ENCODE measurements around the gene PTH1R.
A peak's percentile ranks its signal among the peaks of the same experiment; 100 is the strongest.

The PTH1R gene

DNA sequence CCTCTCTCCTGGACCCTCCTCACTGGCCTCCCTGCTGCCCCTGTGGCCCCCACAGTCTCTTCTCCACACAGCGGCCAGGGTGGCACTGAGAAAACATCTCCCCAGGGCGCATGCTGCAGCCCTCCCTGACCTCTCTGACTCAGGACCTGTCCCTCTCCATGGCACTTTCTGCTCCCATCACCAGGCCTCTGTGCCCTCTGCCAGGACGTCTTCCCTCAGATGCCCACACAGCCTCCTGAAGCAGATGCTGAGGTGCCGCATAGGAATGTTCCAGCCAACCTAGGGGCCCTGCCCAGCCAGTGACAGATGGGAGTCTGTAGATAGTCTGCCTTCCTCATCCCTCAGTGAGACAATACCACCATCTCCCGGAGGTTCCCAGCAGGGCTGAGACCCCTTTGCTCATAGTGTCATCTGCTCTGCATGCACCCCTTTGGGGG, 22.9 kb upstream of the PTH1R start:
- TF ChIP-seq, protein P1, sequence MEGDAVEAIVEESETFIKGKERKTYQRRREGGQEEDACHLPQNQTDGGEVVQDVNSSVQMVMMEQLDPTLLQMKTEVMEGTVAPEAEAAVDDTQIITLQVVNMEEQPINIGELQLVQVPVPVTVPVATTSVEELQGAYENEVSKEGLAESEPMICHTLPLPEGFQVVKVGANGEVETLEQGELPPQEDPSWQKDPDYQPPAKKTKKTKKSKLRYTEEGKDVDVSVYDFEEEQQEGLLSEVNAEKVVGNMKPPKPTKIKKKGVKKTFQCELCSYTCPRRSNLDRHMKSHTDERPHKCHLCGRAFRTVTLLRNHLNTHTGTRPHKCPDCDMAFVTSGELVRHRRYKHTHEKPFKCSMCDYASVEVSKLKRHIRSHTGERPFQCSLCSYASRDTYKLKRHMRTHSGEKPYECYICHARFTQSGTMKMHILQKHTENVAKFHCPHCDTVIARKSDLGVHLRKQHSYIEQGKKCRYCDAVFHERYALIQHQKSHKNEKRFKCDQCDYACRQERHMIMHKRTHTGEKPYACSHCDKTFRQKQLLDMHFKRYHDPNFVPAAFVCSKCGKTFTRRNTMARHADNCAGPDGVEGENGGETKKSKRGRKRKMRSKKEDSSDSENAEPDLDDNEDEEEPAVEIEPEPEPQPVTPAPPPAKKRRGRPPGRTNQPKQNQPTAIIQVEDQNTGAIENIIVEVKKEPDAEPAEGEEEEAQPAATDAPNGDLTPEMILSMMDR (IDR thresholded peaks at IDR 0.05; ENCODE audit: low read depth, low read length, missing control alignments) = no peak
- no peak for DNase-seq (ENCODE audit: low read depth)
- H3K4me3 ChIP-seq (ENCODE audit: low read depth, low read length) = no peak overlapping the region

DNA sequence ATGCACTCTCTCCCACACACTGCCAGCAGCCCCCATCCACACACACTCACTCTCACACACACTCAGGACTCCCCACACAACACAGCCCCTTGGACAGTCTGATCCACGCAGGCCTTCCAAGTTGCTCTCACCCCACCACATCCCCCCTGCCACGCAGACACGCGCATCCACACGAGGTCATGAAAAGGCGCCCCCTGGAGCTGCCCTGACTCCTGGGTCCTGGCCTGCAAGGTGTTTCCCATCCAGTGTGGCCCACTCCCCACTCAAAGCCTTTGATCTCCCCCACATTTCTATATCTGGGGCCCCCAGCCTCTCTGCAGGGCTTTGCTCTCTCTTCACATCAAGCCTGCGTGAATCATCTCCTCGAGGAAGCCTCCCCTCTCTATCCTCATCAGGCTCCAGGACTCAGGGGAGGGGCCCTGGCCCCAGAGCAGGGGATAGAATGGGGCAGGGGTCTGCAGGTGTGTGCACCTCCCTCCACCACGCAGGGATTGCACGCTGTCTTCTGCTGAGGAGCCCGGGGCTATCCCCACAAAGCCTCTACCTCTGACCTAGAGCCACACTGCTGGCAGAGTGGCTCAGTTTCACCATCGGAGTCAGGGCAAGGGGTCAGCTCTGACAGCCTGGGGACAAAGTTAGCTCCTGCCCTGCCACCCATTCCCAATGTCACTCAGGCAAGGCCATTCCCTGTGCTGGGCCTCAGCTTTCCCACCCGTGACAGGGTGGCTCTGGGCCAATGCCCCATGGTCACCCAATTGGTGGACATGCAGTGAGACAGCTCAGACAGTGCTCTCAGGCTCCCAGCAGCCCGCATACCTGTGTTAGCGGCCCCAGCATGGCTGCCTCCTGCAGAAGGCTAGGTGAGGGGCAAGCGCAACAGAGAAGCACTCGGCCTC, 20.7 kb upstream of the PTH1R start:
- TF ChIP-seq, protein P1 (IDR thresholded peaks at IDR 0.05; ENCODE audit: low read depth, low read length, missing control alignments) = no peak
- no peak for DNase-seq (ENCODE audit: low read depth)
- H3K4me3 ChIP-seq (ENCODE audit: low read depth, low read length) = no peak overlapping the region

DNA sequence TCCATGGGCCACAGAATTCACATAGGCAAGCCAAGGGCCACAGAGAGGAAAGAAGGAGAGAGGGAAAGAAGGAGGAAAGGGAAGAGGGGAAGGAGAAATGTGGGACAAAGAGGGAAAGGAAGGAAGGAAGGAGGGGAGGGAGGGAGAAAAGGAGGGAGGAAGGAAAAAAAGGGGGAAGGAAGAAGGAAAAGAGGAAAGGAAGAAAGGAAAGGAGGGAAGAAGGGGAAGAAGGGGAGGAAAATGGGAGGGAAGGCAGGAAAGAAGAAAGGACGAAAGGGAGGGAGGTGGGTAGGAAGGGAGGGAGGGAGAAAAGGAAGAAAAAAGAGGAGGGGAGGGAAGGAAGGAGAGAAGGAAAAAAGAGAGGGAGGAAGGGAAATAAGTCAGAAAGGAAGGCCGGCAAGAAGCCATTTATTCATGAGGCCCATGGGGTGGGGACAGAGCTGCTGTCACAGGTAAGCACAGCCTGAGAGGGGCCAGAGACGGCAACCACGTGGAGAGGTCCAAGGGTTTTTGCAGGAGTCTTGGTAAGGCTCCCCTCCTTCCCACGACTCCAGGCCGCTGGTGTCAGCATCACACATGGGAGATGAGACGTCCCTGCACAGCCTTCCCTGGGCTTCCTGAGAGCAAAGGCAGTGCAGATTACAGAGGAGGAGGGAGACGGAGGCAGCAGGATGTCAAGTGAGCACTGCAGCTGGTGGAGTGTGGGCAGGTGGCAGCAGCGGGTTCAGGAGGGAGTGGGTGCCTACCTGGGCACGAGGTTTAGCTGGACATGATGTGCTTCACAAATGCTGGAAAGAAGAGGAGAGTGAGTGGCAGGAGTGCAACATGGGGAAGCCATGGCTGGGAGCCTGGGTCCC, 19.8 kb upstream of the PTH1R start:
- TF ChIP-seq, protein P1 (IDR thresholded peaks at IDR 0.05; ENCODE audit: low read depth, low read length, missing control alignments) = no peak
- no peak overlapping the region for H3K4me3 ChIP-seq (ENCODE audit: low read depth, low read length)
- DNase-seq (ENCODE audit: low read depth) = no peak

DNA sequence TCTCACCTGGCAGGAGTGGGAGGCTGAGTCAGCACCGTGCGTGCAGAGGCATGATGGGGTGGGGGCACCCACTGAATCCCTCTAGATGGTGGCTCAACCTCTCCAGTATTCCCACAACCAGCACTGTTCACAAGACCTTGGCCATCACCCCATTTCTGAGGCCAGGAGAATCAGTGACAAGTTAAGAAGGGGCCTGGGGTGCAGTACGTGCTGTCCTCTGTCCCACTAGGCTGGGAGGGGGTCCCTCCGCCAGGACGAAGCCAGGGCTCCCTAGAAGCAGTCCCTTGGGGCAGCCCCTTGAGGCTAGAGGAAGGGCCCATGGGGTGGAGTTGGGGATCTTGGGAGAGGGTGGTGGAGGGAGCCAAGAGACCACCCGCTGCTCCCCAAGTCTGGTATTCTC, 19.1 kb upstream of the PTH1R start:
- DNase-seq (ENCODE audit: low read depth) = no peak
- no peak overlapping the region for H3K4me3 ChIP-seq (ENCODE audit: low read depth, low read length)
- TF ChIP-seq, protein P1 (IDR thresholded peaks at IDR 0.05; ENCODE audit: low read depth, low read length, missing control alignments) = no peak

DNA sequence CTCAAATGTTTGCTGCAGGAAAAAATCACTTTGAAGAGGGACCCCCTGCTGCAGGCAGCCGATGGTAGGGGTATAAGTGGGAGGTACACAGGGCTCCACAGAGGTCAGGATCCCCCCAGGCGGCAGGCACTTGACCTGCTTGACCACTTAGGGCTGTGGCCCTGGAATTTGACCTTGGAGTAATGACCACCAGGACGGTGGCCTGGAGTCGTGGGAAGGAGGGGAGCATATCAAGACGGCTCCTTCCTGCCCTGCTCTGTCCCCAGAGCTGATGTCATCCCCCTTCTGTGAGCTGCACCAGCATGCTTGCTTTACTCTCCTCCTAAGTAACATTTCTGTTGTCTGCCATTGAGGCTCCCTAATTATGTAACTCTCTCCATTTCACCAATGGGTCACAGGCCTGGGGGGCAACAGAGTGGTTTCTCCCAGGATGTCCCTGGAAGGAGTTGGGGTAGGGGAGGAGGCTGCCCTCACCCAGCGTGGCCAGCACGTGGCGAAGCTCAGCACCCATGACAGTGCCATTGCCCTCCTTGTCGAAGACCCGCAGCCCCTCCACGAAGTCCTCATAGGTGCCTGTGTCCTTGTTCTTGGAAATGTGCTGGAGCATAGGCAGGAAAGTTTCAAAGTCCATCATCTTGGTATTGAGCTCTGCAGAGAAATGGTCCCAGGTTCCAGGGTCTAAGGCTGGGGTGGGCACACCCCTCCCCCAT, 18.4 kb upstream of the PTH1R start:
- DNase-seq (ENCODE audit: low read depth) = no peak
- H3K4me3 ChIP-seq (ENCODE audit: low read depth, low read length) = no peak overlapping the region
- TF ChIP-seq, protein P1 (IDR thresholded peaks at IDR 0.05; ENCODE audit: low read depth, low read length, missing control alignments) = no peak

DNA sequence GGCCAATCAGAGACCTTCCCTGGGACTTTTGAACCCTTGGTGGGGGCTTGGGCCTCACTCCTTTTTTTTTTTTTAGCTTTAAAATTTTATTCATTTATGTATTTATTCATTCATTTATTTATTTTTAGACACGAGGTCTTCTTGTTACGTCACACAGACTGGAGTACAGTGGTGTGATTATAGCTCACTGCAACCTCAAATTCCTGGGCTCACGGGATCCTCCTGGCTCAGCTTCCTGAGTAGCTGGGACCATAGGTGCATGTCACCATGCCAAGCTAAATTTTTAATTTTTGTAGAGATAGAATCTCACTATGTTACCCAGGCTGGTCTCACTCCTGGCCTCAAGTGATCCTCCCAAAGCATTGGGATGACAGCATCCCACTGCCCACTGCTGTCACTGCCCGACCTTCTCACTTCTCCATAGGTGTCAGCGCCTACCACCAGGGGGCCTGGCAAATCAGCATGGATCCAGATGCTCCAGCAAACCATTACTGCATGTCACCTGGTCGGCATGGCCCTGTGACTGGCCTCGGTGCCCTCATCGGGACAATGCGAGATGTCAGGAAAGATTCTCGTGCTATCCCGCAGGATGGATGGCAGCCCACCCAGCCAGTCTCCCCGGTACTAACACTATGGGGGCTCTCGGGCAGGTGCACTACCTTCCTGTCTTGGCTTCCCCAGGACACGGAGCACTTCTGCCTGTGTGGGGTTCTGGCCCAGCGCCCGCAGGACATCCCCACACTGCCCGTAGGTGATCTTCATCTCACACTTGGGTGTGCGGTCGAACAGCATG, 17.3 kb upstream of the PTH1R start:
- no peak overlapping the region for H3K4me3 ChIP-seq (ENCODE audit: low read depth, low read length)
- no peak for DNase-seq (ENCODE audit: low read depth)
- TF ChIP-seq, protein P1 (IDR thresholded peaks at IDR 0.05; ENCODE audit: low read depth, low read length, missing control alignments) = peak; percentile 74
